Limb (tissue), 2 donors: ENCODE results near the gene RNF169.

Experiments
- DNase-seq, 2 donors: peaks; one replicate each; pipeline ENCODE4 v3.0.0-alpha.2; 2016; ENCODE audit errors: extremely low spot score in 2 of 2

Gene RNF169

GRCh38 chr11:74870485-74870884, 121.8 kb downstream of the RNF169 start:
- DNase-seq, result no peak

GRCh38 chr11:74871037-74871436, 122.4 kb downstream of the RNF169 start:
- no peak for DNase-seq

- no peak for DNase-seq
Observed at GRCh38 chr11:74877132-74877531, 128.5 kb downstream of the RNF169 start.
